Measurements from ENCODE around the gene NENF.
"Not testable (repeated sequence)": the region's sequence is repeated elsewhere in the genome, so short reads cannot be mapped to it uniquely, and the experiment has no call there.

The NENF gene

GRCh38 chr1:212470059-212470458 is 37.3 kb downstream of the NENF start:
- no peak for TF ChIP-seq CTCF (IDR thresholded peaks at IDR 0.05; ENCODE audit: low read depth, low read length)
- no peak overlapping the region for H3K4me3 ChIP-seq (ENCODE audit: low read depth, low read length)

GRCh38 chr1:212471286-212471685 is 38.6 kb downstream of the NENF start:
- TF ChIP-seq CTCF (IDR thresholded peaks at IDR 0.05; ENCODE audit: low read depth, low read length): no peak
- H3K4me3 ChIP-seq (ENCODE audit: low read depth, low read length): no peak overlapping the region

GRCh38 chr1:212471891-212472675 is 39.4 kb downstream of the NENF start:
- H3K4me3 ChIP-seq (ENCODE audit: low read depth, low read length): no peak overlapping the region
- no peak for TF ChIP-seq CTCF (IDR thresholded peaks at IDR 0.05; ENCODE audit: low read depth, low read length)

GRCh38 chr1:212473729-212474128 is 41.0 kb downstream of the NENF start:
- TF ChIP-seq CTCF (IDR thresholded peaks at IDR 0.05; ENCODE audit: low read depth, low read length): no peak

GRCh38 chr1:212475151-212475550 is 42.4 kb downstream of the NENF start:
- TF ChIP-seq CTCF (IDR thresholded peaks at IDR 0.05; ENCODE audit: low read depth, low read length): no peak
- no peak overlapping the region for H3K4me3 ChIP-seq (ENCODE audit: low read depth, low read length)

More at GRCh38 chr1:212473729-212474128, 41.0 kb downstream of the NENF start:
- H3K4me3 ChIP-seq (ENCODE audit: low read depth, low read length): no peak overlapping the region

- not testable (repeated sequence) for H3K4me3 ChIP-seq (ENCODE audit: low read depth, low read length)
Measured at GRCh38 chr1:212475831-212476230, 43.1 kb downstream of the NENF start.

GRCh38 chr1:212477014-212477679 is 44.4 kb downstream of the NENF start:
- H3K4me3 ChIP-seq (ENCODE audit: low read depth, low read length): no peak overlapping the region
- TF ChIP-seq CTCF (IDR thresholded peaks at IDR 0.05; ENCODE audit: low read depth, low read length): peak; percentile 80

Measured in WI38 (cell line).